ENCODE measurements around the gene WDR7. TPM values are rescaled to one million over a fixed set of nuclear protein-coding genes. Genes with fewer than 3 reads are reported as not detected.

WDR7 gene
- total RNA-seq, 4 donors from 2014 or later: 19.3 to 51.4 (median 28.8) TPM

GRCh38 chr18:57057890-57058289, 406.7 kb downstream of the WDR7 start:
- H3K27ac ChIP-seq: no peak overlapping the region
- H3K4me1 ChIP-seq: no peaks in the 10 kb centered on the region
- H3K4me3 ChIP-seq: no peak overlapping the region
- no peaks in the 10 kb centered on the region for H3K9me3 ChIP-seq
- TF ChIP-seq POLR2AphosphoS5 (IDR thresholded peaks at IDR 0.05): no peak
- TF ChIP-seq POLR2A (IDR thresholded peaks at IDR 0.05): no peak
- TF ChIP-seq, protein P1, sequence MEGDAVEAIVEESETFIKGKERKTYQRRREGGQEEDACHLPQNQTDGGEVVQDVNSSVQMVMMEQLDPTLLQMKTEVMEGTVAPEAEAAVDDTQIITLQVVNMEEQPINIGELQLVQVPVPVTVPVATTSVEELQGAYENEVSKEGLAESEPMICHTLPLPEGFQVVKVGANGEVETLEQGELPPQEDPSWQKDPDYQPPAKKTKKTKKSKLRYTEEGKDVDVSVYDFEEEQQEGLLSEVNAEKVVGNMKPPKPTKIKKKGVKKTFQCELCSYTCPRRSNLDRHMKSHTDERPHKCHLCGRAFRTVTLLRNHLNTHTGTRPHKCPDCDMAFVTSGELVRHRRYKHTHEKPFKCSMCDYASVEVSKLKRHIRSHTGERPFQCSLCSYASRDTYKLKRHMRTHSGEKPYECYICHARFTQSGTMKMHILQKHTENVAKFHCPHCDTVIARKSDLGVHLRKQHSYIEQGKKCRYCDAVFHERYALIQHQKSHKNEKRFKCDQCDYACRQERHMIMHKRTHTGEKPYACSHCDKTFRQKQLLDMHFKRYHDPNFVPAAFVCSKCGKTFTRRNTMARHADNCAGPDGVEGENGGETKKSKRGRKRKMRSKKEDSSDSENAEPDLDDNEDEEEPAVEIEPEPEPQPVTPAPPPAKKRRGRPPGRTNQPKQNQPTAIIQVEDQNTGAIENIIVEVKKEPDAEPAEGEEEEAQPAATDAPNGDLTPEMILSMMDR (IDR thresholded peaks at IDR 0.05): no peak
- TF ChIP-seq EP300 (IDR thresholded peaks at IDR 0.05): no peak
- H3K36me3 ChIP-seq: no peaks in the 10 kb centered on the region
- no peak for ATAC-seq
- WGBS, 2 donors (ENCODE audit: low coverage in 1 of 2): 71 to 100% methylated on average over 1 to 5 of the region's 6 CpGs
- peaks cover 11% of the 10 kb centered on the region for H3K27me3 ChIP-seq

DNA sequence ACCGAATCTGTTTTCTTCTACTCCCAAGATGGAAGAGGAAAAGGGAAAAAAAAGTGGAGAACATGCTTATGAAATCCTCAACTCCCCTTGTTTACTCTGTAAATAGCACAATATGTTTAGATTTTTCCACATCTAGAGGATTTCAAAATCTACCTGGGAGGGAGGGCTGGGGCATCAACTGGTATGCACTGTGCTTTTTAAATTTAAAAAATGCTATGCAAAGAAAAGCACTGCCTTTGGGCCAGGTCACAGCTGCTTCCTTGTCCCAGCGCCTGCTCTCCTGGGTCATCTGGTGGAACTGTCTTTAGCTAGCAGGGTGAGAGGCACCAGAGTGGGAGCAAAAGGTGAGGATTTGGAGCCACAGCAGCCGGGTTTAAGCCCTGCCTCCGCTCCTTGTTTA, 407.6 kb downstream of the WDR7 start:
- no peak for ATAC-seq

GRCh38 chr18:57059366-57059765, 408.2 kb downstream of the WDR7 start:
- H3K9me3 ChIP-seq: no peaks in the 10 kb centered on the region
- no peak for TF ChIP-seq POLR2AphosphoS5 (IDR thresholded peaks at IDR 0.05)
- TF ChIP-seq EP300 (IDR thresholded peaks at IDR 0.05): no peak
- no peak for TF ChIP-seq POLR2A (IDR thresholded peaks at IDR 0.05)
- TF ChIP-seq, protein P1 (IDR thresholded peaks at IDR 0.05): no peak
- peak; percentile 17 for ATAC-seq
- H3K27ac ChIP-seq: no peak overlapping the region
- H3K4me3 ChIP-seq: no peak overlapping the region
- no peaks in the 10 kb centered on the region for H3K4me1 ChIP-seq
- 53 to 71% methylated on average over 2 to 3 of the region's 5 CpGs for WGBS, 2 donors (ENCODE audit: low coverage in 1 of 2)
- peaks cover 11% of the 10 kb centered on the region for H3K27me3 ChIP-seq
- no peaks in the 10 kb centered on the region for H3K36me3 ChIP-seq

More for the DNA sequence above, 407.6 kb downstream of the WDR7 start:
- H3K36me3 ChIP-seq: no peaks in the 10 kb centered on the region
- no peaks in the 10 kb centered on the region for H3K9me3 ChIP-seq
- no peaks in the 10 kb centered on the region for H3K4me1 ChIP-seq
- H3K27ac ChIP-seq: no peak overlapping the region
- H3K4me3 ChIP-seq: no peak overlapping the region
- peaks cover 11% of the 10 kb centered on the region for H3K27me3 ChIP-seq
- no peak for TF ChIP-seq POLR2A (IDR thresholded peaks at IDR 0.05)
- no peak for TF ChIP-seq POLR2AphosphoS5 (IDR thresholded peaks at IDR 0.05)
- TF ChIP-seq, protein P1 (IDR thresholded peaks at IDR 0.05): no peak
- no peak for TF ChIP-seq EP300 (IDR thresholded peaks at IDR 0.05)
- WGBS, 2 donors (ENCODE audit: low coverage in 1 of 2): 53 to 82% methylated on average over 3 to 4 of the region's 4 CpGs

GRCh38 chr18:57060814-57061213, 409.7 kb downstream of the WDR7 start:
- Histone ChIP-seq H3K9me3 (no peaks in the 10 kb centered on the region), H3K27me3 (peaks cover 11% of the 10 kb centered on the region), H3K4me1 (no peaks in the 10 kb centered on the region), H3K27ac (no peak overlapping the region), H3K36me3 (no peaks in the 10 kb centered on the region), H3K4me3 (no peak overlapping the region)
- 72 to 81% methylated on average over 8 of the region's 8 CpGs for WGBS, 2 donors (ENCODE audit: low coverage in 1 of 2)
- no peak for ATAC-seq
- TF ChIP-seq, protein P1 (IDR thresholded peaks at IDR 0.05): no peak
- TF ChIP-seq POLR2A (IDR thresholded peaks at IDR 0.05): no peak
- TF ChIP-seq EP300 (IDR thresholded peaks at IDR 0.05): no peak
- TF ChIP-seq POLR2AphosphoS5 (IDR thresholded peaks at IDR 0.05): no peak

DNA sequence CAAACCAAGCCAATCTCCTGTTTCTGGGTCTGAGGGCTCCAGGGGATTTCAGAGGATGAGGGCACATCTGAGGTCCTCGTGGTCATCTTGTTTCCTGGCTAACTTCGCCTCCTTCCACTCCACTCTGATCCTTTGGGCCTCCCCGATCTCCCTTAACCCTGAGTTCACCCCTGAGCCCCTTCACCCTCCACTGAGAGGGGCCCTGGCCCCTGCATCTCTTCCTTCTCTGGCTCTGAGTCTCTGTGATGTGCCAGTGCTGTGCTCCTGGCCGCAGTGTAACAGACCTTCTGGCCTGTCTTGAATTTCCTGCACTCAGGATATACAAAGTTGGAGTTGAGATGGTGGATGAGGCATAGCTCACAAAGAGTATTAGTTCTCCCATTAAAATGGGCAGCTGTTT, 411.0 kb downstream of the WDR7 start:
- no peaks in the 10 kb centered on the region for H3K36me3 ChIP-seq
- no peak overlapping the region for H3K4me3 ChIP-seq
- no peak overlapping the region for H3K27ac ChIP-seq
- TF ChIP-seq EP300 (IDR thresholded peaks at IDR 0.05) (no peak), POLR2AphosphoS5 (IDR thresholded peaks at IDR 0.05) (no peak)
- WGBS, 2 donors (ENCODE audit: low coverage in 1 of 2): 60 to 66% methylated on average over 1 to 3 of the region's 4 CpGs
- H3K27me3 ChIP-seq: peaks cover 11% of the 10 kb centered on the region
- H3K4me1 ChIP-seq: no peaks in the 10 kb centered on the region
- no peak for ATAC-seq
- no peaks in the 10 kb centered on the region for H3K9me3 ChIP-seq

All from gastroesophageal sphincter (tissue), 4 donors.